GM21367 (cell line): Measurements from ENCODE around the gene DNAJA4.

Experiments used
- ATAC-seq: cut with Tn5 transposase; IDR thresholded peaks from one replicate; pipeline ENCODE4 v1.9.1; 2021; ENCODE audit not compliant: unreplicated experiment

Gene DNAJA4

DNA sequence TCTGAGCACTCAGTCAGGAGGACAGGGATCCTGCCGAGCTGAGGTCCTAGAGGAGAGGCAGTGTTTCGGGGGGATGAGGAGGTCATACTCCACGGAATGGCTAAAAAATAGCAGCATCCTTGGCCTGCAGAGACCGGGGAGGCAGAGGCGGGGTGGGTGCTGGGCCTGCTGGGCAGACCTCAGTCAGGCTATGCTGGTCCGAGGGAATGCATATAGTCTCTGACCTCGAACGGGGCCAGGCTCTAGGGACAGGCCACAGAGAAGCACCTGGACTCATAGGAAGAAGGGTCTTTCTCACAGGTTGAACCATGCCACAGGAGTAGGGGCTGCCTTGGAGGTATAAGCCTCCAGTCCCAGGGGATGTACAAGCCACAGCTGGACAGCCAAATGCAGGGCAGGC, 49.0 kb downstream of the DNAJA4 start:
- ATAC-seq: no peak

DNA sequence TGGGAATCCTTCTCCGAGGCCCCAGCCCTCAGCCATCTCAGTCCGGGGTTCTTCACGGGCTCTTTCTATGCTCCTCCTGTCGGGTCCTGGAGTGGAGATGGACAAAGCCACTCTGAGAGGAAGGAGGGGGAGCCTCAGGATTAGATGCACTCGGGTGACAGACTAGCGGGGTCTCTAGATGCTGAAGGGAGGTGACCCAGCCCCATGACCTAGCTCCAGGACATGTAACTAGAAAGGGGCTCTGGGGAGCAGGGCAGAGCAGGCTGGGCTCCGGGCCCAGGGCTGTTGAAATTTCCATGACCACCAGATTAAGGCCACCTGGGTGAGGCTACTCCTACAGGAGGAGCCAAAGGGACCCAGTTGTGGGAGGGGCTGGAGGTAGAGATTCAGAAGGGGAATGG, 49.8 kb downstream of the DNAJA4 start:
- no peak for ATAC-seq

DNA sequence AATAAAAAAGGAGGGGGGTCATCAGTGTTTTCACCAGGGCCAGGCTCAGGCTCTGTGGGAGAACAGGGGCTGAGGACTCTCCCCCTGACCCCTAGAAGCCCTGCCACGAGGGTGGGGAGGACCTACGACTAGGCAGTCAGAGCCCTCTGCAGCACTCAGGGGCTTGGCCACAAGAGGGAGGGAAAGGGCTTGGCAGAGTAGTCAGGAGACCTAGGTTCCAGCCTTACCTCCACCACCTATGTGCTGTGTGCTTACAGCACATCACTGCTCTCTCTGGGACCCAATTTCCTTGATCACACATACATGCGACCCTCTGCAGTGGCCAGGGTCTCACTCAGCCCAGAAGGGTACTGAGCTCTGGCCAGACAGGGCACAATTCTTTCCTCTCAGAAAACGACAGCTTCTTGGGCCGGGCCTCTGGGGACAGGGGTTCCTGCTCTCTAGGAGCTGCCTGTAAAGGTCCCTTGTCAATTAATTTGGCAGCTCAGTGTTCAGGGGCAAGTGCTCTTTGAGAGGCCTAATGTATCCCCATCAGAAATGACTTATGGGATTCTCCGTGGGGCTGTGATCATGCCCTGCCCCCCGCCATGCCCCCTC, 51.4 kb downstream of the DNAJA4 start:
- no peak for ATAC-seq

DNA sequence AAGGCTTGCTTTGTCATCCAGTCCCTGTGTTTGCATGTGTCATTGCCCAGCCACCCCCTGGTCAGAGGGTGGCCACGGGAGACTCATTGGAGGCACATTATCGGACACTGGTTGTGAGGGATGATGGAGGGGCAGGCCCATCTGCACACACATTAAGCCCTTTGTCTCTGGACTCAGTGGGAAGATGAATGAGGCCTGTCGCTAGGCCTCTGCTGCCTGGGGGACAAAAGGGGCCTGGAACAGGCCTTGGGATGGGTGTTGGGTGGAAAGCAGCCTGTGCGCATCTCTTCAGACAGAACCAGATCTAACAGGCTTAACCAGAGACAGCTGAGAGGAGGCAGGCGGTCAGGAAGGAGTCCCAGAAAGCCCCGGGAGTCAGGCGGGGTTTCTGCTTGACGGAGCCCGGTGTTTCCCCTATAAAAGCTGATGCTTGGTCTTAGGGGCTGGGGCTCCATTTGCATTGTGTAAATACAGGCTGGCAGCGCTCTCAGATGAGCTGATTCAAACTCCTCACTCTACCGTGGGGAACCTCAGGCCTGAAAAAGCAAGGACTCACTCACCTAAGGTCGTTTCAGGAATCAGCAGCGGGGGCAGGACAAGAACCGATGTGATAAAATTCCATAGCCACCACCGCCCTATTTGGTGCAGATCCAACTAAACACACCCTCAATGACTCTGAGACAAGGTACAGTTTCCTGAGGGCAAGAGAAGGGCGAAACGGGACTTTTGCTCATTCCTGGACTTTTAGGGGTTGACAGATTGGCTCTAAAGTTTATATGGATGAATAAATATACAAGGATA, 52.1 kb downstream of the DNAJA4 start:
- ATAC-seq: peak; percentile 51

DNA sequence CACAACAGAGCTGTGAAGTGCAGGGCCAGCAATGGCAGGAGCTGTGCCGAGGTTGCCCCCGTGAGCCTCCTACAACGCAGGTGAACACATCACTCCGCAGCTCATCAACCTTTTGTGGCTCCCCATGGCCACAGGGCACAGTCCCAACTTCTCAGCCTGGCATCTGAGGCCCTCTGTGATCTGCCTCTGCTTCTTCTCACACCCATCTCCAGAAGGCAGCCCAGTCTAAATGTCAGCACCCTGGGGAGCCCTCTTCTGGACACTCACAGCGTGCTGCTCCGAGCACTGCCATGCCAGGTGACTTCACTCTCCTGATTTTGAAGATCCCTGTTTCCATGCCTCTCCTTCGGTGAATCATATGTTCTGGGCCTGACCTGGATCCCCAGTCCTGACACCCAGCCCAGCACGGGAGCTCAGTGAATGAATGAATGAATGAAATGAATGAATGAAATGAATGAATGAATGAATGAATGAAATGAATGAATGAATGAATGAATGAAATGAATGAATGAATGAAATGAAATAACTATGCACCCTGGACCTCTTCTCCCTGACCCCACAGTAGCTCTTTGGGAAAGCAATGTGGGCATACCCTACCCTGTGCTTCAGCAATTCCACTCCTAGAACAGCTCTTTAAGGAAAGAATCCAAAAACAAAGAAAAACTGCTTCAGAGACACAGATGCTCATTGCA, 52.9 kb downstream of the DNAJA4 start:
- ATAC-seq: no peak

DNA sequence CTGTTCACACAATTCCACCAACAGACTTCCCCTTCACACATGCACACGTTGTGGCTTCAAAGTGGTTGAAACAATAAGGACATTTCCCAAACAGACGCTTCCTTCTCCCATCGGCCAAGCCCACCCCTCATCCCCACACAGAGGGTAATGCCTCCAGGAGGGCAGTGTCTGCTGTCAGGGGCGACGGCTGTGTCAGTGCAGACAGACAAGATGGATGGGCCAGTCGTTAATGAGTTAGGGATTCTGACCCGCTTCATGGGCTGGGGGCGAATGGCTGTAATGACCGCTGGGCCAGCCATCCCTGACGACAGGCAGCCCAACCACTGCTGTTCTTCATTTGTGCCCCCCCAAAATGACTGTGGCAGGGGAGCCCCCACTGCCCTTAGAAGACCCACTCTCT, 55.2 kb downstream of the DNAJA4 start:
- no peak for ATAC-seq

DNA sequence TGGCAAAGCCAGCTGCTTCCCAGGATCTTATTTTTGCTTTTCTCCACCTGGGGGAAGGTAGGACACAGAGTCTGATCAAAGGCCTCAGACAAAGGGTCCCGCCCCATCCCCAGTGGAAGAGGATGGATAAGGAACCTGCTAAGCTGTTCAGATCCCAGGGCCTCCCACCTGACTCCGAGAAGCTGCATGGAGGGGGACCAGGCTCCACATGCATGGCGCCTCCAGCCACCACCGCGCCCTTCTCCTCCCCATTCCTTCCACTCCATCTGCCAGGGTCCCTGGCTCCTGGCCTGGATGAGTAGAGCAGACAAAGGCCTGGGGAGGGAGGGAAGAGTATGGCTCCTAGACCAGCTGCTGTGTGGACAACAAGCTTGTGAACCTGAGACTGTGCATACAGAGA, 55.8 kb downstream of the DNAJA4 start:
- no peak for ATAC-seq

DNA sequence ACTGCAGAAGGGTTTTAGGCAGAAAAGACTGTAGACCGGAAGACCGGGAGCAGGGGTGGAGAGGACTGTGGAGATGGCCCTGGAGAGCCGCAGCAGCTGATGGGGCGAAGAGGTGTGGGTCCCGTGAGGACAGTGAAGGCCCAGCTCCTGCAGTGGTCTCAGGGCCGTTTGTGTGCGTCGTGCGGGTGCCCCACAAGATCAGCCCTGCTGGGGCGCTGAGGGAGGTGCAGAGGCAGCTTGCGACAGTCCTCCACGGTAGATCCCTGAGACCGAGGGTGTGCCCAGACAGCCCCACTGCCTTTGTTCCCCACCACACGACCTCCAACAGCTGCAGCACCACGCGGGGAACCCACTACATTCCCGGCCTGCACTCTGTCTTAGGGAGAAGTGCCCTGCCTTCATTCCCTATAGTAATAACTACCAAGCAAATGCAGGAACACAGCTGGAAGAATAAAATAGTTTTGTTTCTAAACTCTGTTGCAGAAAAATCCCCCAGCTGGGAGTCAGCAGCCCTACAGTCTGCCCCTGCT, 56.7 kb downstream of the DNAJA4 start:
- no peak for ATAC-seq

DNA sequence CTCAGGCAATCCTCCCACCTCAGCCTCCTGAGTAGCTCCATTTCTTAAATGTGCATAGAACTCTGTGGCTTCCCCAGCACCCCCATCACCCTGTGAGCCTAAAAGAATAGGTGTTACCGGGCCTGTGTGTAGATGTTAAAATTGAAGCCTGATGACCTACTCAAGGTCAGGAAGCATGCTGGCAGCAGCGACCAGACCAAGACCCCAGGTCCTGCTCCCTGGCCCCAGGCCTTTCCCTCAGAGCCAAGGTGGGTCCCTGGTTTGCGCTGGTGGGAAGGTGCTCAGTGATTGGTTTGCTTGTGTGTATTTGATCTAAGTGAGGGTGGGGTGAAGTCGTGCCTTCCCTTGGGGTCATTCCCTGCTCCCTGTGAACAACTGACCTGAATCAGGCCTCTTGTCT, 57.4 kb downstream of the DNAJA4 start:
- ATAC-seq: no peak

DNA sequence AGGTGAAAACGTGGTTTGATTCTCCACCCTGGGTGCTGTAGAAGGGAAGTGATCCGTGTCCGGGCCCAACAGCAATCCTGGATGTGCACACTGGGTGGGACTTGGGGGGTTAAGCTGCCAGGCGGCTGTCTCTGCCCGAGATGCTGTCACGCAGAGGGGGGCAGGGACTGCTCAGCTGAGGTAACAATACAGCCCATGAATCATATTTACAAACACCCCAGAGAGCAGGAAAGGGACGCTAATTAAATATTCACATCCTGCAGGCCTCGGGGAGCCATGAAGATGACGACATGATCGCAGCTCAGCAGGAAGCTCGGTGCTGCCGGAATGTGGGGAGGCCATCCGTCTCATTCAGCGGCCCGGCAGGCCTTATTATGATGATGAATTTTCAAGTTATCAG, 57.9 kb downstream of the DNAJA4 start:
- ATAC-seq: no peak

DNA sequence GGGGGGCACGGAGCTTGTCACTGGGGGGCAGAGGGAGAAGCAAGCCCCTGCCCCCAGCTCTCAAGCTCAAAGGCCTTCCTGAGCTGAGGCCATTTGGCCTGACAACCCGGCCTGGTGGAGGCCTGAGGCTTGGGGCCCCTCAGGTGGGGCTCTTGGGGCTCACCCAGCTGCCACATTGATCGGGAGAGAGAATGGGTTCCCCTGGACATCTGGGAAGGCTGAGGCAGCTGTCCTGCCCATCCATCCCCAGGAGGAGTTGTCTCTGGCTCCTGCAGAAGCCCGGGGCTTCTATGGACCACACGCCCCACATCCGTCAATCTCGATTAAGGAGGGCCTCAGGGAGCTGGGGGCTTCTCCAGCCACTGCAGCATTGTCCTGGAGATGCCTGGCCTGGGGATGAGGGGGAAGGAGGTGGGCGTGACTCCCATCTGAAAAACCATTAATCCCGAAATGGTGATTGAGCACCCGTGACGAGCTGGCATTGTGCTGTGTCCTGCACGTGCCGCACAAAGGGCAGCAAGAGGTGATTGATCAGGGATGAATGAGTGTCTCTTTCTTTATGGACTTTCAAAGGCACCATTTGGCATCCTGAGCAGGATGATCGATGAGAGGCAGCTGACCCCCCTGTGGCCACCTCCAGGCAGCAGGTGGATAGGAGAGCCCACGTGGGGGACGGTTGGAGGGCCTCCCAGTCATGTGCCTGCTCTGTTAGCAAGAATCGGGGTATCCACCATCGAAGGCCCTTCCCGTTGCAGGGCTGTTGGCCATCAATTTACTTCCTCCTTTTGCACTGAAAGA, 58.6 kb downstream of the DNAJA4 start:
- no peak for ATAC-seq

DNA sequence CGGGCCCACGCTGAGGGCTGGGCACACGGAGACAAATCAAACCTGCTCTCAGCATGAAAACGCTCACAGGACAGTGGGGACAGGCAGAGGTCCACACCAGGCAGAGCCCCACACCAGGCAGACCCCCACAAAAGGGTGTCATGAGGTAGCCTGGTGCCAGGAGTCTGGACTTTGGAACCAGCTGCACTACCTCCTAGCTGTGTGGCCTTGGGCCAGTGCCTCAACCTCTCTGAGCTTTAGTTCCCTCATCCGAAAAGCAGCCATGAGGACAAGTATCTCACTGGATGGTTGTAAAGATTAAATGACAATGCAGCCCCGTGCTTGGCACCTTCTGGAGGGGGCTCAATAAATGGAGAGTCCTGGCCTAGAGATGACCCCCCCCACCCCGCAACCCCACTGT, 59.3 kb downstream of the DNAJA4 start:
- ATAC-seq: no peak

DNA sequence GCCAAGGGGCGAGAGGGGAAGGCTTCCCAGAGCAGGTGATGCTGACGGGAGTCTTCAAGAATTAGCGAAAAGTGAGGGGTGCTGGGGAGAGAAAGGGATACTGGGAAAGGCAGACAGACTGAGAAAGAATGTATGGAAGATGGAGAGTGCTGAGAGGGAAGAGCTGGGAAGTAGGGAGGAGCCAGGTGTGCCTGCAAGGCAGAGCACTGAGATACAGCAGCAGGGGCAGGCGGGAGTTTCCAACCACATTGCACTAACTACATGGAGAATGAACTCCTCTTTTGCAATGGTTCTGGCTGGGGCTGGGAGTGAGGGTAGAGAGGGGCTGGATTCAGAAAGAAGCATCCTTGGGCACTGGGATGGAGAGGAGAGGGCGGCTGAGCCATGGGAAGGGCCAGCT, 59.8 kb downstream of the DNAJA4 start:
- ATAC-seq: no peak

DNA sequence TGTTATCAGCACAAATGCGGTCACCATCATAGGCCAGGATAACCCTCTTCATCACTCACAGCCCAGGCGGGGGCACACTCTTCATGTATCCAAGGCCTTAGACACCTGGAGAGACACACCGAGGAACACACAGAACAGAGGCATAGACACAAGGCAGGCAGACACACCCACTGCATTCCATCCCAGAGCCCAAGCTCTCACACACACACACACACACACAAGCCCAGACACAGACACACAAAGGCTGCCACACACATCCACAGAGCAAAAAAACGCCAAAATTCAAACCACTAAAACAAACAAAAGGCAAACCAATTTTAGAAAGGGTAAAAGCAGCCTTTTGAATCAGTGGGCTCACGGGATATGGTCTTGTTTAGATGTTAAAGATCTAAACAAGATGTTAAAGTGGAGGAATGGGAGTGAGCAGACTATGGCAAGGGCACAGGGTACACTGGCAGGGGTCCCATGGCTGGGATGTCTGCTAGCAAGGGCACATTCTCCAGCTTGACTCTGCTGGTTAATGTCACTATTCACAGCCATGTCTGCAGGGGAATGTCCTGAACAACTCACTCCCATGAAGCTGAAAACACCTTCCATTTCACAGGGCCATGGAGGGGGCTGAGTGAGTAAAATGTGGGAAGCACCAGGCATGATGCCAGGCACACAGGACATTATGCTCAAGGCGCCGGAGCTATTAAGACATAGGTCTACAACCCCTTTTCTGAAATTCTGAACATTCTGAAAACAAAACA, 60.9 kb downstream of the DNAJA4 start:
- ATAC-seq: no peak

DNA sequence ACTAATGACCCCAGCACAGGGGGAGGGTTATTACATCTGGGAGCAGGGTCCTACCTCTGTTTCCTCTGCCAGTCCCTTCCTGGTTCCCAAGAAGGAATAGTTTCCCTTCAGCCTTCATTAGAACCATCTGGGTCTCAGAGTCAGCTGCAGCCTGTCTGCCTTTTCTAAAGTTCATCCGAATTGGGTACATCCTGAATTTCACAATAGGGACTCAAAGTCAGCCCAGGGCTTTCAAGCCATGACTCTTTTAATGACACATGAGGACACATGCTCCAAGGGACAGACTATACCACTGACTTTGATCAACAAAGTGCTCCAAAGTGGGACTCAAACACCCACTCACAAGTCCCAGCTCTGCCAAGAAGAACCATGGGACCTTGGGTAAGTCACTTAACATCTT, 63.1 kb downstream of the DNAJA4 start:
- ATAC-seq: no peak

DNA sequence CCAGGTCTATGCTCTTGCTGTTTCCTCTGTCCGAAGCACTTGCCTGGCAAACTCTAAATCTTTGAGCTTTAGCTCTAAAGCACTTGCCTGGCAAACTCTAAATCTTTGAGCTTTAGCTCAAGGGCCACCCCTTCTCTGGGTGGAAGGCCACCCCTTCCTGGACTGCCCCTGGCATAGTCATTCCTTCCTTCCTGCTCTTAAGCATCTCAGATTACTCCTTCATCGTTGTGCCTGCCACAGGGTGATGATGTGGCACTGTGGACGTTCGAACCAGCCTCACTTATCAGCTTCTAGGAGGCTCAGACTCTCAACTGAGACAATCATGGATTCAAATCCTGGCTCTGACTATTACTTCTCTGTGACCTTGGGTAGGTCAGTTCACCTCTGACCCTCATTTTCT, 65.3 kb downstream of the DNAJA4 start:
- ATAC-seq: no peak
